Transverse colon (tissue), 4 donors: ENCODE results near the gene SLC4A2. TPM values are rescaled to one million over a fixed set of nuclear protein-coding genes. Genes with fewer than 3 reads are reported as not detected.

Experiments used
- DNase-seq: peaks from one replicate; pipeline ENCODE4 v3.0.0-alpha.2; 2019
- H3K27ac ChIP-seq, 4 donors: fragments of 200-600 bp; sonication (generic); 2 replicates each; pipeline ENCODE4 v1.5.1; 2016 to 2018; ENCODE audit warnings: inconsistent platforms in 4 of 4
- H3K27me3 ChIP-seq: fragments of 200-600 bp; sonication (generic); 2 replicates; pipeline ENCODE4 v1.5.1; 2017; ENCODE audit warnings: inconsistent platforms
- H3K36me3 ChIP-seq, 4 donors: fragments of 200-600 bp; sonication (generic); 2 replicates each; pipeline ENCODE4 v1.5.1; 2017 to 2019; ENCODE audit warnings: inconsistent platforms in 4 of 4
- H3K4me1 ChIP-seq, 4 donors: fragments of 200-600 bp; sonication (generic); 2 replicates each; pipeline ENCODE4 v1.5.1; 2017 to 2020; ENCODE audit warnings: inconsistent platforms in 4 of 4
- H3K4me3 ChIP-seq, 4 donors: fragments of 200-600 bp; sonication (generic); 1 replicate in 1 of 4; 2 replicates in 3 of 4; pipeline versions ENCODE4 v1.5.1 to v1.6.1; 2017 to 2019; ENCODE audit warnings: inconsistent platforms in 4 of 4
- H3K9me3 ChIP-seq, 2 donors: fragments of 200-600 bp; sonication (generic); 2 replicates each; pipeline ENCODE4 v1.5.1; 2017 to 2019; ENCODE audit warnings: inconsistent platforms in 2 of 2
- CTCF ChIP-seq, 5 experiments: fragments of 200-600 bp in 3 of 5; fragments of 450-650 bp in 2 of 5; sonication (generic) in 3 of 5; IDR thresholded peaks; 1 replicate in 2 of 5; 2 replicates in 3 of 5; pipeline ENCODE4 v1.5.1; 2016 to 2017; ENCODE audit warnings: antibody characterized with exemption in 5 of 5, inconsistent platforms in 3 of 5, mild to moderate bottlenecking in 2 of 5, moderate library complexity in 1 of 5
- EP300 ChIP-seq: sonication (generic); formaldehyde crosslinking; IDR thresholded peaks from one replicate; pipeline ENCODE4 v1.6.1; 2017; ENCODE audit warnings: antibody characterized with exemption, low read depth
- POLR2A ChIP-seq: fragments of 450-650 bp; IDR thresholded peaks from one replicate; pipeline ENCODE4 v1.6.1; 2016; ENCODE audit warnings: antibody characterized with exemption, mild to moderate bottlenecking, moderate library complexity
- POLR2AphosphoS5 ChIP-seq, 3 donors: sonication (generic); formaldehyde crosslinking; IDR thresholded peaks; one replicate each; pipeline ENCODE4 v1.6.1; 2016; ENCODE audit warnings: antibody characterized with exemption in 3 of 3
- WGBS, 2 donors: methylation state at CpG; one replicate each; pipeline ENCODE4 v1.1.5; 2018; ENCODE audit warnings: low coverage in 1 of 2; 5-methylcytosine and 5-hydroxymethylcytosine counted together
- in situ Hi-C, 4 donors: fragments of 200-750 bp; cut with MboI; loops; one replicate each; pipeline versions ENCODE4 v1.15.0 to v1.15.1; 2017; ENCODE audit warnings: low sequenced_read_pairs in 3 of 4, low pct_ligation_motif_present in 1 of 4, low pct_unique_long_range_greater_than_20kb in 1 of 4
- intact Hi-C: fragments of 100-400 bp; cut with DNase I; formaldehyde crosslinking; loops from one replicate; pipeline ENCODE4 v1.15.1; 2023; ENCODE audit warnings: low total_unique reads
- total RNA-seq, 4 donors: library from RNA; depleted of rRNA; stranded (reverse); fragments of >200 nt; gene quantifications; one replicate each; pipeline ENCODE4 v1.1.0, GENCODE V29; 2016

The SLC4A2 gene
- total RNA-seq, 4 donors from 2014 or later = 61.7 to 464 (median 83.2) TPM

- in situ Hi-C loops = loop anchor here in 1 of 4 donors (10.0 kb wide), 1 partner anchor 70 kb away; no protein-coding TSS in a partner anchor
- Histone ChIP-seq H3K4me3 (no peak overlapping the region), H3K36me3 (peaks cover 0 to 5% (median 2%) of the 10 kb centered on the region in 4 donors), H3K27me3 (no peaks in the 10 kb centered on the region), H3K4me1 (peaks cover 0 to 16% (median 7%) of the 10 kb centered on the region in 4 donors), H3K27ac (no peak overlapping the region), H3K9me3 (no peaks in the 10 kb centered on the region)
- DNase-seq = no peak
- 91% methylated on average over 21 of the region's 21 CpGs; no CpG with 5 or more reads in 1 of the 2 donors for WGBS, 2 donors
- TF ChIP-seq POLR2A (no peak), POLR2AphosphoS5 (IDR thresholded peaks at IDR 0.05) (no peak), EP300 (no peak), CTCF (IDR thresholded peaks at IDR 0.05) (no peak)
- intact Hi-C loops = no loop called here
These were observed 24.9 kb upstream of the SLC4A2 start for GRCh38 chr7:151034312-151035025.

- TF ChIP-seq EP300 (no peak), CTCF (IDR thresholded peaks at IDR 0.05) (no peak), POLR2AphosphoS5 (IDR thresholded peaks at IDR 0.05) (no peak), POLR2A (no peak)
- no peak for DNase-seq
- Histone ChIP-seq H3K4me3 (no peak overlapping the region), H3K9me3 (no peaks in the 10 kb centered on the region), H3K36me3 (peaks cover 0 to 5% (median 2%) of the 10 kb centered on the region in 4 donors), H3K27ac (no peak overlapping the region), H3K27me3 (no peaks in the 10 kb centered on the region), H3K4me1 (peaks cover 0 to 13% (median 9%) of the 10 kb centered on the region in 4 donors)
- 93% methylated on average over 16 of the region's 21 CpGs; no CpG with 5 or more reads in 1 of the 2 donors for WGBS, 2 donors
- intact Hi-C loops (no loop called here), in situ Hi-C loops (loop anchor here in 1 of 4 donors (10.0 kb wide), 1 partner anchor 70 kb away; no protein-coding TSS in a partner anchor)
These were observed 24.2 kb upstream of the SLC4A2 start for GRCh38 chr7:151035026-151035717.

GRCh38 chr7:151035902-151036301, 23.5 kb upstream of the SLC4A2 start:
- Histone ChIP-seq H3K27ac (no peak overlapping the region), H3K36me3 (peaks cover 0 to 5% (median 2%) of the 10 kb centered on the region in 4 donors), H3K9me3 (no peaks in the 10 kb centered on the region), H3K4me1 (peaks cover 0 to 13% (median 9%) of the 10 kb centered on the region in 4 donors), H3K27me3 (no peaks in the 10 kb centered on the region), H3K4me3 (no peak overlapping the region)
- WGBS, 2 donors = 96% methylated on average over 17 of the region's 17 CpGs; no CpG with 5 or more reads in 1 of the 2 donors
- DNase-seq = no peak
- no peak for TF ChIP-seq EP300
- no peak for TF ChIP-seq CTCF (IDR thresholded peaks at IDR 0.05)
- no peak for TF ChIP-seq POLR2A
- no peak for TF ChIP-seq POLR2AphosphoS5 (IDR thresholded peaks at IDR 0.05)
- intact Hi-C loops = no loop called here
- in situ Hi-C loops = loop anchor here in 1 of 4 donors (10.0 kb wide), 1 partner anchor 69 kb away; no protein-coding TSS in a partner anchor
